K562 (cell line): ENCODE results near the gene LRP1. TPM values are rescaled to one million over a fixed set of nuclear protein-coding genes. Genes with fewer than 3 reads are reported as not detected.

Experiments
- BCOR ChIP-seq: fragments of 450-650 bp; IDR thresholded peaks from 2 replicates; pipeline ENCODE4 v1.6.1; 2016
- CREM ChIP-seq: IDR thresholded peaks from 2 replicates; pipeline ENCODE4 v1.6.1; 2014; ENCODE audit warnings: antibody characterized with exemption, low read depth
- GATAD2A ChIP-seq: fragments of 450-650 bp; IDR thresholded peaks from 2 replicates; pipeline ENCODE4 v1.6.1; 2017
- NCOA4 ChIP-seq: fragments of 450-650 bp; IDR thresholded peaks from 2 replicates; pipeline ENCODE4 v1.6.1; 2018; ENCODE audit warnings: mild to moderate bottlenecking; ENCODE audit not compliant: partially characterized antibody
- PHB2 ChIP-seq: fragments of 450-650 bp; IDR thresholded peaks from 2 replicates; pipeline ENCODE4 v1.6.1; 2017; ENCODE audit warnings: low read depth
- PHF8 ChIP-seq: fragments of 200-600 bp; sonication (generic); IDR thresholded peaks from 2 replicates; pipeline ENCODE4 v1.6.1; 2012; ENCODE audit warnings: mixed run types, mild to moderate bottlenecking, inconsistent platforms, low read length, moderate library complexity, borderline replicate concordance
- RBM34 ChIP-seq: fragments of 200-400 bp; formaldehyde crosslinking; IDR thresholded peaks from 2 replicates; pipeline ENCODE4 v1.6.1; 2018; ENCODE audit warnings: low read length, borderline replicate concordance; ENCODE audit not compliant: insufficient read depth
- RHOXF2B ChIP-seq: fragments of 250-450 bp; sonication (Bioruptor Pico); conservative IDR thresholded peaks from 2 replicates; pipeline ENCODE4 v1.5.1; 2021
- SMAD4 ChIP-seq: fragments of 250-450 bp; sonication (Bioruptor Pico); conservative IDR thresholded peaks from 2 replicates; pipeline ENCODE4 v1.8.0; 2021; ENCODE audit warnings: inconsistent platforms, mild to moderate bottlenecking, moderate library complexity
- SOX6 ChIP-seq: fragments of 450-650 bp; IDR thresholded peaks from 2 replicates; pipeline ENCODE4 v1.6.1; 2014; ENCODE audit warnings: mild to moderate bottlenecking
- SRF ChIP-seq, 2 experiments: fragments of 250-450, 450-650 bp in 1 of 2; sonication (Bioruptor Pico) in 1 of 2; sonication (generic) in 1 of 2; formaldehyde crosslinking; IDR thresholded peaks; 2 replicates each; pipeline versions ENCODE4 v1.5.0 to v1.5.1; 2020 to 2022; ENCODE audit warnings: mild to moderate bottlenecking in 1 of 2, missing genetic modification reagents in 1 of 2
- YY1 ChIP-seq, 3 experiments: IDR thresholded peaks; 2 replicates each; pipeline ENCODE4 v1.6.1; 2011; ENCODE audit warnings: low read length in 2 of 3, mild to moderate bottlenecking in 2 of 3, moderate library complexity in 2 of 3, borderline replicate concordance in 1 of 3, control low read depth in 1 of 3, low read depth in 1 of 3; ENCODE audit not compliant: insufficient read depth in 3 of 3, insufficient replicate concordance in 2 of 3, control insufficient read depth in 1 of 3, insufficient read length in 1 of 3; ENCODE audit errors: extremely low read depth in 1 of 3
- ZNF12 ChIP-seq: sonication (generic); formaldehyde crosslinking; IDR thresholded peaks from 2 replicates; pipeline ENCODE4 v1.4.0; 2020; ENCODE audit warnings: mild to moderate bottlenecking, missing genetic modification reagents
- ZNF212 ChIP-seq: fragments of 450-650 bp; formaldehyde crosslinking; IDR thresholded peaks from 2 replicates; pipeline ENCODE4 v1.4.0; 2020; ENCODE audit warnings: mild to moderate bottlenecking
- ZNF324 ChIP-seq: fragments of 250-450 bp; sonication (Bioruptor Pico); IDR thresholded peaks from 2 replicates; pipeline ENCODE4 v1.4.0; 2020; ENCODE audit warnings: mild to moderate bottlenecking
- ZNF586 ChIP-seq: fragments of 450-650 bp; formaldehyde crosslinking; conservative IDR thresholded peaks from 2 replicates; pipeline ENCODE4 v1.4.0; 2020; ENCODE audit warnings: mild to moderate bottlenecking, moderate library complexity
- ZNF644 ChIP-seq: fragments of 200-800 bp; sonication (Bioruptor generic); IDR thresholded peaks from 2 replicates; pipeline ENCODE4 v1.6.1; 2016; ENCODE audit warnings: low read depth, missing genetic modification characterization, missing compliant biosample characterization
- ZNF77 ChIP-seq: fragments of 250-450 bp; sonication (Bioruptor Pico); IDR thresholded peaks from 2 replicates; pipeline ENCODE4 v1.5.0; 2020
- polyA plus RNA-seq, 8 experiments: library from polyadenylated mRNA; depleted of rRNA in 4 of 8; stranded (reverse) in 5 of 8; unstranded in 3 of 8; fragments of >200 nt; fragmentation: Nextera tagmentation in 2 of 8; fragmentation: Illumina TruSeq in 1 of 8; extraction: Ambion mirVana in 2 of 8; extraction: Trizol in 1 of 8; gene quantifications; 2 replicates each; pipeline versions ENCODE4 v1.2.1 to v1.2.3, GENCODE V29; 2011 to 2014; ENCODE audit warnings: inconsistent platforms in 1 of 8, missing spikeins in 1 of 8
- total RNA-seq, 7 experiments: library from RNA; depleted of rRNA in 6 of 7; stranded (reverse); fragments of >200 nt in 6 of 7; fragmentation: Illumina TruSeq in 2 of 7; extraction: Trizol in 2 of 7; gene quantifications; 2 replicates each; pipeline versions ENCODE4 v1.2.1 to v1.2.3, GENCODE V29; 2011 to 2021; ENCODE audit warnings: low replicate concordance in 1 of 7
- TF ChIP-seq, protein P1 (sequence below): fragments of 250-450 bp; sonication (Bioruptor Pico); IDR thresholded peaks from 2 replicates; pipeline ENCODE4 v1.5.0; 2021
- TF ChIP-seq, protein P2 (sequence below): sonication (generic); formaldehyde crosslinking; IDR thresholded peaks from 2 replicates; pipeline ENCODE4 v1.8.0; 2022; ENCODE audit warnings: mild to moderate bottlenecking, missing genetic modification reagents
- TF ChIP-seq, protein P3 (sequence below): sonication (generic); formaldehyde crosslinking; IDR thresholded peaks from 2 replicates; pipeline ENCODE4 v1.5.0; 2020; ENCODE audit warnings: missing genetic modification reagents
- TF ChIP-seq, protein P4 (sequence below): sonication (generic); formaldehyde crosslinking; IDR thresholded peaks from 2 replicates; pipeline ENCODE4 v1.8.1; 2022; ENCODE audit warnings: missing genetic modification reagents

The LRP1 gene
- total and polyA plus RNA-seq, 9 of the 15 experiments (the other 6 are each of a cell fraction or from before 2014, with no cell fraction given) = 0.04 to 0.64 (median 0.19) TPM; not detected in 2

DNA sequence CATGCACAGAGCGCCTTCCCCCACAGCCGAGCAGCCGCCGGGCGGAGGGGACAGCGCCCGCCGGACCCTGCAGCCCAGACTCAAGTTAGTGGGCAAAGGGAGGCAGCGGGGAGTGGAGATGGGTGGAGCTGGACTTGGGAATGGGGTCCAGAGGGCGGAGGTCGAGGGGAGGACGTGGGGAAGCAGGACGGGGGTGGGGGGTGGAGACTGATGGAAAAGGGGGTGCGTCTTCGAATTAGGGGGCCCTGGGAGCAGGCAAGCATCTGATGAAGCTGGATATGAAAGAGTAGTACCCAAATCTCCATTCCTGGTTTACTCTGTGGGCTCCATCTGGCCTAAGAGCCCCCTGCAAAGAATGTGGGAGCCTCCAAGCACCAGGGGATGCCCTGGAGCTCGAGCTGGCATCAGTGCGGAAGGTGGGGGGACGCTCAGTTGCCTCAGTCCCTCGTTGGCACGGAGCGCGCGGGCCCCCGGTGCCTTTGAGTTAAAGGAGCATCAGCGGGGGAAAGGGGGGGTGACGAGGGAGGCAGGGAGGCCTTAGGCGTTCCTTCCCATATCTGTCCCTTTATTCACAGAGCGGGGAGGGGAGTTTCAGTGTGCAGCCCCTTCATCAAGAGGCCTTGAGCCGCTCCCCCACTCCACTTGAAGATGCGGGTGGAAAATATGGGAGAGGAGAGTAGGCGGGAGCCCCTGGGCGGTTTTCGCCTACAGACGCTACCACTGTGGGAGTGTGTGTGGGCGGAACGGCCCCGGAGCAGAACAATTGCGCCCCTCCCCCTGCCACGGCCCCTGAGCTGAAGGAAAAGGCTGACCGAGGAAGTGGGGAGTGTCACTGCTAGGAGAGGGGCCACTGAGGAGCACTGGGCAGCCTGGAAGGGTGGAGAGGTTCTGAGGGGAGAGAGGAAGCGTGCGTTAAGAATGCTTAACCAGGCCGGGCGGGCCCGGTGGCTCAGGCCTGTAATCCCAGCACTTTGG, 38.7 kb upstream of the LRP1 start (continued):
- TF ChIP-seq RBM34 (no peak), PHF8 (peak; percentile 17; the same call in 1 of the 2 replicates), PHB2 (no peak), ZNF586 (CRISPR knock-in tag) (no peak), CREM (peak; percentile 31; the same call in 1 of the 2 replicates), NCOA4 (no peak), ZNF644 (tag) (no peak), SMAD4 (CRISPR knock-in tag) (0 out of 2 replicates have a peak, but pooled peaks have one; percentile 35), RHOXF2B (CRISPR knock-in tag) (no peak), ZNF77 (no peak), BCOR (no peak), YY1 (IDR thresholded peaks at IDR 0.05; ENCODE audit: borderline replicate concordance in 1 of 3, control insufficient read depth in 1 of 3, extremely low read depth in 1 of 3, insufficient read depth in 3 of 3, insufficient read length in 1 of 3, insufficient replicate concordance in 2 of 3, low read depth in 1 of 3, low read length in 2 of 3) (no peak), ZNF212 (CRISPR knock-in tag) (no peak), ZNF12 (no peak), GATAD2A (no peak), SRF (CRISPR knock-in tag; IDR thresholded peaks at IDR 0.05) (no peak), SOX6 (peak; percentile 51; the same call in 1 of the 2 replicates), ZNF324 (no peak)
- TF ChIP-seq, protein P1, sequence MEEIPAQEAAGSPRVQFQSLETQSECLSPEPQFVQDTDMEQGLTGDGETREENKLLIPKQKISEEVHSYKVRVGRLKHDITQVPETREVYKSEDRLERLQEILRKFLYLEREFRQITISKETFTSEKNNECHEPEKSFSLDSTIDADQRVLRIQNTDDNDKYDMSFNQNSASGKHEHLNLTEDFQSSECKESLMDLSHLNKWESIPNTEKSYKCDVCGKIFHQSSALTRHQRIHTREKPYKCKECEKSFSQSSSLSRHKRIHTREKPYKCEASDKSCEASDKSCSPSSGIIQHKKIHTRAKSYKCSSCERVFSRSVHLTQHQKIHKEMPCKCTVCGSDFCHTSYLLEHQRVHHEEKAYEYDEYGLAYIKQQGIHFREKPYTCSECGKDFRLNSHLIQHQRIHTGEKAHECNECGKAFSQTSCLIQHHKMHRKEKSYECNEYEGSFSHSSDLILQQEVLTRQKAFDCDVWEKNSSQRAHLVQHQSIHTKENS (CRISPR knock-in tag) = no peak
- TF ChIP-seq, protein P2, sequence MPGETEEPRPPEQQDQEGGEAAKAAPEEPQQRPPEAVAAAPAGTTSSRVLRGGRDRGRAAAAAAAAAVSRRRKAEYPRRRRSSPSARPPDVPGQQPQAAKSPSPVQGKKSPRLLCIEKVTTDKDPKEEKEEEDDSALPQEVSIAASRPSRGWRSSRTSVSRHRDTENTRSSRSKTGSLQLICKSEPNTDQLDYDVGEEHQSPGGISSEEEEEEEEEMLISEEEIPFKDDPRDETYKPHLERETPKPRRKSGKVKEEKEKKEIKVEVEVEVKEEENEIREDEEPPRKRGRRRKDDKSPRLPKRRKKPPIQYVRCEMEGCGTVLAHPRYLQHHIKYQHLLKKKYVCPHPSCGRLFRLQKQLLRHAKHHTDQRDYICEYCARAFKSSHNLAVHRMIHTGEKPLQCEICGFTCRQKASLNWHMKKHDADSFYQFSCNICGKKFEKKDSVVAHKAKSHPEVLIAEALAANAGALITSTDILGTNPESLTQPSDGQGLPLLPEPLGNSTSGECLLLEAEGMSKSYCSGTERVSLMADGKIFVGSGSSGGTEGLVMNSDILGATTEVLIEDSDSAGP = no peak
- TF ChIP-seq, protein P3, sequence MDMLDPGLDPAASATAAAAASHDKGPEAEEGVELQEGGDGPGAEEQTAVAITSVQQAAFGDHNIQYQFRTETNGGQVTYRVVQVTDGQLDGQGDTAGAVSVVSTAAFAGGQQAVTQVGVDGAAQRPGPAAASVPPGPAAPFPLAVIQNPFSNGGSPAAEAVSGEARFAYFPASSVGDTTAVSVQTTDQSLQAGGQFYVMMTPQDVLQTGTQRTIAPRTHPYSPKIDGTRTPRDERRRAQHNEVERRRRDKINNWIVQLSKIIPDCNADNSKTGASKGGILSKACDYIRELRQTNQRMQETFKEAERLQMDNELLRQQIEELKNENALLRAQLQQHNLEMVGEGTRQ (CRISPR knock-in tag) = no peak
- TF ChIP-seq, protein P4, sequence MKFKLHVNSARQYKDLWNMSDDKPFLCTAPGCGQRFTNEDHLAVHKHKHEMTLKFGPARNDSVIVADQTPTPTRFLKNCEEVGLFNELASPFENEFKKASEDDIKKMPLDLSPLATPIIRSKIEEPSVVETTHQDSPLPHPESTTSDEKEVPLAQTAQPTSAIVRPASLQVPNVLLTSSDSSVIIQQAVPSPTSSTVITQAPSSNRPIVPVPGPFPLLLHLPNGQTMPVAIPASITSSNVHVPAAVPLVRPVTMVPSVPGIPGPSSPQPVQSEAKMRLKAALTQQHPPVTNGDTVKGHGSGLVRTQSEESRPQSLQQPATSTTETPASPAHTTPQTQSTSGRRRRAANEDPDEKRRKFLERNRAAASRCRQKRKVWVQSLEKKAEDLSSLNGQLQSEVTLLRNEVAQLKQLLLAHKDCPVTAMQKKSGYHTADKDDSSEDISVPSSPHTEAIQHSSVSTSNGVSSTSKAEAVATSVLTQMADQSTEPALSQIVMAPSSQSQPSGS = no peak
